NCI-H748 treated with DMSO at 0.1 percent for 48 hours (cell line): Measurements from ENCODE around the gene FOXK1.

Experiments
- DNase-seq: peaks from one replicate; lab custom pipeline; 2025; lab: John Stamatoyannopoulos, UW

Gene FOXK1

DNA sequence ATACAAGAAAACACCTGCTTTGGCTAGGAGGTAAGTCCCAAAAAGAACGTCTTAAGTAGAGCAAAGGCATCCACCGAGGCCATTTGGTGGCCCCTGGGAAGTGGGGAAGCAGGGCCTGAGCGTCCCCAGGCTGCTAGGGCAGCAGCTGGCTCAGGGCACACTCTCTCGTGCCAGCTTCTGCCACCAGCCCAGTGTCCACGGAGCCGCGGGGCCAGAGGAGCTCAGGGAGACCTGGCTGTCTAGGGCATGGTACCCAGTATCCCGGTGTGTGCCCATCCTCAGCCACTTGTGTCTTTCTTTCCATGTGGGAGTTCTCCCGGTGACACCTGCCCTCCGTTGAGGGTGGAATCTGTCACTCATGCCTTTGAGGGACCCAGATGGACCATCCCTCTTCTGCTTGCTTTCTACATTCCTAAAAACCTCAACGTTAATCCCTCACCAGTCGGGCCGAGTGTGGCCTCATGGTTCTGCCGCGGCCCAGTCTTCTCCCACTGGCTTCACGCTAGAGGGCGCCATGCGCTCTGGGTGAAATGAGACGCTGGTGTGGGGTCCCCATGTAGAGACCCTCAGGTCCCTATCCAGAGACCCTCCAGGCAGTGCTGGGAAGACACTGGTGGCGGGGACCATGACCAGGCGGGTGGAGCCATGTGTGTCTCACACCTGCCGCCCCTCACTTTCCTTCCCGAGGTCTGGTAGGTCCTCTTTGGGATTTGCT lies 83.8 kb downstream of the FOXK1 start:
- no peak for DNase-seq

DNA sequence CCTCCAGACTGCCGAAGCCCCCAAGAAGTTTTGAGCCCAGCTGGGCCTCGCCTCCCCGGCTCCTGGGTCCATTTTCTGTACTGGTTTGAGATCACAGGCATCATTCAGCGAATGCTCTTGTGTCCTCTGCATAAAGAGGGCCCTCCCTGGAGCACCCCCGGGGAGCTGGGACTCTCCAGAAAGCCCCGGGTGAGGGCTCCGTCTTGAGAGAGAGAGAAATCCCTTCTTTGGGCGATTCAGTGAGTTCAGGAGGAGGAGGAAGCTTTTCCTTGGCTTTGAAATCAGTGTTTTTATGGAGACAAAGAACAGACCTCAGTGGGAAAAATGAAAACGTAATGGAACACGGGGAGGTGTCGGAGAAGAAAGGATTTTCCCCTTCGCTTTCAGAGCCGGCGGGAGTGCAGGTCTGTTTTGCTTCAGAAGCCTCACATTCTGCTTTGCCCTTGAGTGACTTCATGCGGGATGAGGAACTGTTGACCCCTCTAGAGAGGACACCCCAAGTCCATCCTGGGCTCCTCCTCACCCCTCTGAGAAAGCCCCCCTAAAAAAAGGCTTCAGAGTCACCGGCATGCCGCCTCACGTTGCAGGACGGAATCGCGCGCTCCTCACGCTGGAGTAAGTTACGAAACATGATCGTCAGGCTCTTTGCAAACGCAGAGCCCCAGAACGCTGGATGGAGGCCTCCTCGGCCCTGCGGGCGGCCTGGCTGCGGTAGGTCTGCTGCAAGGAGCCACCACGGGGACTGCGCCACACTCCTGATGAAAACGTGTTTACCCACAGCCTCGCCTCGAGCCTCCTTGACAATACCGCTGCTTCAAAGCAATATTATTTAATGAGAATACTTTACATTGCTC lies 84.8 kb downstream of the FOXK1 start:
- no peak for DNase-seq

DNA sequence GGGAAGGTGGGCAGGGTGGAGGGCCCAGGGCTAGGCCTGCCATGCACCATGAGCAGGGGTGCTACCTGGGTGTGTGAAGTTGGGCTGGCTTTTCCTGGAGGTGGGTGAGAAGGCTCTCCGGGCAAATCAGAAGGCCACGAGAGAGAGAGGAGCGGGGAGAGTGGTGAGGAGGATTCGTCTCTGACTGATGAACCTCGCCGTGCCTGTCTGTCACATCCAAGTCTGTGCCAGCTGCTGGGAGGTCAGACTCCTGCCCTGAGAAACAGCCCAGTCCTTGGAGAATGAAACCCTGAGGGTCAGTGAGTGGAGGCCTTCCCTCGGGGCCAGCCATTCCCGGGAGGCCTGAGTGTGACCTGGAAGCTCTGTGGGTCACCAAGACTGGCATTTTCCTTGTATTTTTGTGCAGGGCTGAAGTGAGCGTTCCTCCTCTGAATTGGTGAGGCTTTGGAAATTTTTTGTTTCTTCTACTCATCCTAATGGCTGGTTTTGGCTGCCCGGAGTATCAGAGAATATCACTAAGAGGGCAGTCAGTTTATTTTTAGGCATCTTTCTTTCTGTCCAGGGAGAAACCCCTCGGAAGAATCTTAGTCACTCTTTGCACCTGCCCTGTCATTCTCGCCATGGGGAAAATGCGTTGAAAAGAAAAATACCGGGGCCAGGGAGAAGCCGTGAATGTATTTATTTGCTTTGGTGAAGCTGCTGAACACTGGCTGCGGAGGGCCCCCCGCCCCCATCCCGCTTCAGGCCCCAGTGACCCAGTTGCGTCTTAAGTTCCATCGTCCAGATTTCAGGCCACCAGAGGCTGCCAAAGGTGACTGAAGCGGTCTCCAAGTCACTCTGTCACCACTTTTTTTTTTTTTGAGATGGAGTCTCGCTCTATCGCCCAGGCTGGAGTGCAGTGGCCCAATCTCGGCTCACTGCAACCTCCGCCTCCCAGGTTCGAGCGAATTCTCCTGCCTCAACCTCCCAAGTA lies 86.8 kb downstream of the FOXK1 start:
- DNase-seq, result no peak

DNA sequence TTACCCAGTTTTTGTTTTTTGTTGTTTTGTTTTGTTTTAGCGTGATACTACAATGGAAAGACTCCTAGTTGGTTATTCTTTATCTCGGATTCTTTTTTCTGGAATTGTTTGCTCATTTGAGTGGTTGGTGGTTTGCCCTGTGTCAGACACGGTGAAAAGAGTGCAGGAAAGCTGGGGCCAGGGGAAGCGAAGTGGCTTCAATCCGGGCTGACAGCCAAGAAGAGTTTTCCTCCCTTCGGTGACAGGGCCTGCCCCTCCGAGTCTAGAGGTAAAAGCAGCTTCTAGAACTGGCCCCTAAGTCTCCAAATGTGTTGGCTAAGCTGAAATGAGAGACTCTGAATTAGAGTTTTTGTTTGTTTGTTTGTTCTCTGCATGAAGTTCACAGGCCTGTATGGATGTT lies 87.7 kb downstream of the FOXK1 start:
- DNase-seq, result no peak

DNA sequence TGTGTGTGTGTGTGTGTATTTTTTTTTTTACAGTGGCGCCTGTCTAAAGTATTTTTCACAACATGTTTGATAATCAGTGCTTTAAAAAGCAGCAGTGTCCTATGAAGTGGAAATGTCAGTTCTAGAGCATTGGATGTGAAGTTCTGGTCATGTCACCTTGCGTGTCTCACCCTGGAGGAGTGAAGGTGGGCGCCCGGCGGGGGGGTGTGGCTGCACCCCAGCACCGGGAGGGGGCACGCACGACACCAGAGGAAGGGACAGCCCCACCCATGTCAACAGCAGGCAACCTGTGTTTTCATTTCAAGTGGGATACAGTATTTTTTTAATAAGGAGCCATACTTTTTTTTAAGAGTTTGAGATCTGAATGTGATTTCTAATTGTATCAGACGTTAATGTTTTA lies 88.8 kb downstream of the FOXK1 start:
- no peak for DNase-seq

DNA sequence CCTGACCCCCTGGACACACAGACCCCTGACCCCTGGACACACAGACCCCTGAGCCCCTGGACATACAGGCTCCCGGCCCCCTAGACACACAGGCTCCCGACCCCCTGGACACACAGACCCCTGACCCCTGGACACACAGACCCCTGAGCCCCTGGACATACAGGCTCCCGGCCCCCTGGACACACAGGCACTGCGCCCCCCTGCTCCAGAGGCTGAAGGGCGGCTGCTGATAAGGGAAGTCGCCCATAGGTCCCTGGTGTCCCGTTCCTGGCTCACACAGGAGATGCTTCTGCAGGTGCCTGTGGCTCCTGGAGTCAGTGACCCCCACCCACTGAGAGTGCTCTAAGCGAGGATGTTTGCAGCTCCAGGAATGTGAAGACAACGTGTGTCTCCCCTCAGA lies 89.6 kb downstream of the FOXK1 start:
- no peak for DNase-seq

DNA sequence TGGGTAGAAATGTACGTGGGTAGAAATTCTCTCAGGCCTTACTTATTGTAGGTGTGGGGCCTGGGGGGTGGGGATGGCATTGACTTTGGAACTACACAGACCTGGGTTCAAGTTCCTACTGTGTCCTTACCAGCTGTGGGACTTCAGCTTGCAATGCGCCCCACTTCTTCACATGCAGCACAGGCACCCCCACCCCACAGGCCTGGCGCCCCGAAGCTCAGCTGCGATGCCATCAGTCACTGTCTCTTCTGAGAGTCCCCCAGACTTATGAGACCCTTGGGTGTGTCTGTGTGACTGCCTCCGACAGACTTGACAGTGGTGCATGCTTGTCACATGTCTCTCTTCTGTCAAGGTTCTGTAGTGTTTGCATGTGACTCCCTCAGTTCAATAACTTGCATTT lies 90.2 kb downstream of the FOXK1 start:
- no peak for DNase-seq

DNA sequence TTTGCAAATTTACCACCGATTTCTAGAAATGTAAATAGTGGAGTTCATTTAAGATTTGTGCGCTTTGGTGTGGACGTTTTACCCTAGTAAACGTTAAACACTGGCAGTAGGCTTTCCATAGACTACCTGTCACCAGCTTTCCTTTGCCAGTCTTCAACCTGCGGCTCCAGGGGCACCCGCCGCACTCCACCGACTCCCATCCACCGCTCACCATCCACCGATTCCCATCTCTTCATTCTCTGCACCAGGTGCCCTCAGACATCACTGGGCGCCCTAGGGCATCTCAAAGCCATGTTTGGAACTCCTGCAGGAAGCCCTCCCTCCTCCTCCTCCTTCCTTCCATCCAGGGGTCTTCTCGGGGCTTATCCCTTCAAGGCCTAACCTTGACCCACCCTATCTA lies 91.9 kb downstream of the FOXK1 start:
- no peak for DNase-seq

DNA sequence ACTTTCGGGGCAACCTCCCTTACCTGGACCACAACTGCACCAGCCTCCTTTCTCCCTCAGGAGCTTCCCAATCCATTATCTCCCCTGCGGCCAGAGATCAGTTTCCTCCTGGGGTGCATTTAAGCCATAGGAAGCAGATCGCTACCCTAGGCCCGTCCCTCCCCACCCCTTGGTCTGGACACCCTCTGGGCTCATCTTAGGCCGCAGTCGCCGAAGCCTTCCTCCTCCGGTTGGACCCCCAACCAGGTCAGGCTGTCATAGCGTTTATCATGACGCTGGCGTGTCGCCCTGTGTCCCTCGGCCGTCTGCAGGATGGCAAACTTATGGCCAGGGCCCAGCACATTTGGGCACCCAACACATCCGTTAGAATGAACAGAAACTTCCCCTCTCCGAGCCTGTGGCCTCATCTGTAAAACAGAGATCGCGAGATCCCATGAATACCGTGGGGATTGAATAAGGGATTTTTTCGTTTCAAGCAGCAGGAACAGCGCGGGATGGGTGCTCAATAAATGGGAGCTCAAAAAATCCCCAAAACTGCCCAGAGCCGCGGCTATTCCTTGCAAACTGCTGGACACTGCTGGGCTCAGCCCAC lies 92.7 kb downstream of the FOXK1 start:
- no peak for DNase-seq

DNA sequence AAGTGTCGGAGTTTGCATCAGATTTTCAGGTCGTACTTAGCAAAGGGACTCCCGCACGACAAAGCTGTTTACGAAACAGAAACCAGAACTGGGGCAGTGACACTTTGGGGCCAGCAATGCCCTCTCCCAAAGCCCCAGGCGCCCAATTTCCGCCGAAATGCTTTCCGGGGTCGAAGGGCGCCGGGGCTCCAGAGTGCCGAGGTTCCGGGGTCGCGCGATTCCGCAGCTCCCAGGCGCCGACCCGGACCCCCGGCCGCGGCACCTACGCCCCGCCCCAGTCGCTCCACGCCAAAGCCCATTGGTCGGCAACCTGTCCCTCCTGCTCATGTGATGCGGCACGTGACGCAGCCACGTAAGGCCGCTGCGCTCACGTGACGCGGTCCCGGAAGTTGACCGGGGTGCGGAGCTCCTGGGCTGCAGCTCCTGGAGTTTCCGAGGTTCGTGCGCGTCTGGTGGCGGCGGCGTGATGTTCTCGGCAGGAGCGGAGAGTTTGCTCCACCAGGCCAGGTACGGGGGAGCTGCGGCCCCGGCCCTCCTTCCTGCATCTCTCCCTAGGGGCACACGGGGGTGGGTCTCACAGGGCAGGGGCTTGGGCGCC lies 93.3 kb downstream of the FOXK1 start, which contains the start of gene AP5Z1:
TSS of gene AP5Z1 (plus strand) at position 374 of the 598 bp plus-strand sequence. CDS start at position 467, 93 bp downstream.
- DNase-seq, result peak; percentile 82

DNA sequence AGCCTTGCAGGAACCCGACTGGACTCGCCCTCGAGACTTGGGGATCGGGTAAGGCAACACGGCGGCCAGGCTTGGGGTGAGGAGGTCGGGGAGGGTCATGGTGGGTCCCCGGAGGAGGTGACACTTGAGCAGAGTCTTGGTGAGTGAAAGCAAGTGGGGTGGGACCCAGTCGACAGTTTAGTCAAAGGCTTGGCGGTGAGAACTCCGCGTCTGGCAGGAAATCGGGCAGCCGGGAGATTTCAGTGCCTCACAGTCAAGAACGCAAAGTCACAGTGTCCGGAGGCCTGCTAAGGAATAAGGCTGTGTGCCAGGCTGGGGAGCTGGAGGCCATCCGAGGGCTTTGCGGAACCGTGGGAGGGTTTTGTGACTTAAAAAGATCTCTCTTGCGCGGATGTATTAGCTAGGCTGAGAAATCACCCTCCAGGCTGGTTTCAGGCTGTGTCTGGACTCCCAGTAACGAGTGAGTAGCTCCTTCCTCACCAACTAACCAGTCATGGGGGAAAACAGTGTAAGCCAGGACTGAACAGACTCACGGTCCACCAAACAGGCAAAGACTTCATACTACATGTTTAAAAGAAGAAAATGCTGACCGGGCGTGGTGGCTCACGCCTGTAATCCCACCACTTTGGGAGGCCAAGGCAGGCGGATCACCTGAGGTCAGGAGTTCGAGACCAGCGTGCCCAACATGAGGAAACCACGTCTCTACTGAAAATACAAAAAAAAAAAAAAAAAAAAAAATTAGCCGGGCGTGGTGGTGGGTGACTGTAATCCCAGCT lies 93.9 kb downstream of the FOXK1 start:
- DNase-seq, result no peak

DNA sequence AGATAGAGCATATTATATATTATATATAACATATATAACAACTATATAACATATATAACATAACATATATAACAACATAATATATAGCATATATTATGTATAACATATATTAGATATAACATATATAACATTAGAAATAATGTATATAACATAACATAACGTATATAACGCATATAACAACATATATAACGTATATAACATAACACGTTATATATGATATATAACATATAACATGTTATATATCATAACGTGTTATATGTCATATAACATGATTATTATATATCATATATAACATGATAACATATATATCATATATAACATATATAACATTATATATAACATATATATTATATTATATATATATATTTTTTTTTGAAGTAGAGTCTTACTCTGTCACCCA lies 97.0 kb downstream of the FOXK1 start:
- DNase-seq, result no peak

DNA sequence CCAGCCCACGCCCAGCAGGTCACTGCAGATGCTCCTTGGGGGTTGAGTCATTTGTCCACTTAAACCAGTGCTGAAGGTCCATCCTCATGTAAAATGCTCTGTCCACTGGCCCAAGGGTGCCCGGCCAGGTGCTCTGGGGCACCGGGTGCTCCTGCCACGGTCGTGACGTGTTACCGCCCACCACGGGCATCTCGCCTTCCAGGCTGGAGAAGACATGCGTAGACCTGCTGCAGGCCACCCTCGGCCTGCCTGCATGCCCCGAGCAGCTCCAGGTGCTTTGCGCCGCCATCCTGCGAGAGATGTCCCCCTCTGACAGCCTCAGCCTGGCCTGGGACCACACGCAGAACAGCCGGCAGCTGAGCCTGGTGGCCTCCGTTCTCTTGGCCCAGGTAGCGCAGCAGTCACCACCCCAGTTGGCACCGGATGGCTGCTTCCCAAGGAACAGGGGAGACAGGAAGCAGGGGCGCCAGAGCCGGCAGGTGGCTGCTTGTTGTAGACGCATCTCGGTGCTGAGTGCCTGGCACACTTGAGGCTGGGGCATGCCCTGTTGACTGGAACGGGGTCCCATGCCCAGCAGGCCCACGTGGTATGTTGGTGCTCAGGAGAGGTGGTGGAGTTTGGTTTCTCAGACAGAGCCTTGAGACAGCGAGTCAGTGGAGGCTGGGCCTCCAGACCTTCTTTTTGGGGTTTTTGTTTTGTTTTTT lies 99.4 kb downstream of the FOXK1 start:
- DNase-seq, result no peak

DNA sequence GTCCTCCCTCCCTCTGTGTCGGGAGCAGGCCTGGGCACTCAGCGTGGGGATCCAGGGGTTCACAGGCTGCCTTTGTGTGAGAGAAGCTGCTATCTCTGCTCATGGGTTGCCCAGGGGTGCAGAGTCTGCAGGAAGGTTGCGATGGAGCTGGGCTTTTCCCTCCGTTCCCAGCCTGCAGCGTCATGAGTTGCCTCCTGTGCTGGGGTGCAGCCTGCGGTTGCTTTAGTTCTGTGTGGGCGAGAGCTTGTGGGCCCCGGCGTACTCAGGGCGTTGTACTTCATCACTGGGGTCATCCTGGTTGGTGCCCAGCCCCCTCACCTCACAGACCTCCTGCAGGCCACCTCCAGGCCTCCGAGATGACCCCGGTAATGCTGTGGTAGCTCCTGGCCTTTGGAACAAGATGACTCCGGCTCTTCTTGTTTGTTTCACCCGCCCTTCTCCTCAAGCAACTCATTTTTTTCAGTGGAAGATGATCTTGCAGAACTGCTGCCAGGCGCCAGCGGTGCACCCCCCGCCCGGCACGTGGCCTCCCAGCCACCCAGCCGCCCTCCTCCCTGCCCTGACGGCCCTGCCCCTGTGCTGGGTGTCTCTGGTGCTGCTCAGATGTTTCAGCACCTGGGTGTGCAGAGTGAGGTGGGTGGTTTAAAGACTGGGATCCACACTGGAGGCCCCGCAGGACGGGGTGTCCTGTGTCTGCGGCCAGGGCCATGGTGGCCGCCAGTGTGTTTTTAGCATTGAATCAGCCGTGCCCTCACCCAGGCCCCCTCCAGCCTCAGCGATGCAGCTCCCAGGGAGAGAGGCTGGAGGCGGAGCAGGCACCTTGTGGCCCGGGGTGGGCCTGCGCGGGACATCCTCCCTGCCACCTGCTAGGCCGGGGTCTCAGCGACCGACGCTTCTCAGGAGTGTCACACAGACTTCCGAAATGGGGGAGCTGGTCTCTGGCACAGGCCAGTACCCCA lies 100.5 kb downstream of the FOXK1 start:
- no peak for DNase-seq

DNA sequence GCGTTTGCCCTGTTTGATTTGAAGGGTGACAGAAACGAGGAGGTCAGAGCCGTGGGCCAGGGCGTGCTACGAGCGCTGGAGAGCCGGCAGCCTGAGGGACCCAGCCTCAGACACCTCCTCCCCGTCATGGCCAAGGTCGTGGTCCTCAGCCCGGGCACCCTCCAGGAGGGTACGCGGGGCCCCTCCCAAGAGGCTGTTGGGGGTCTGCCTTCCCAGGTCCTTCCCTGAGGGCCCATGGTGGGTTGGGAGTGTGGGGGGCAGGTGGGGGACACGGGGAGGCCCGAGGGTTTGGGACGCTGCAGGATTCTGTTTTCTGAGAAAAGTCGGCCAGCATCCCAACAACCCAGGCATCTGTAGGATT lies 101.2 kb downstream of the FOXK1 start:
- DNase-seq, result no peak

DNA sequence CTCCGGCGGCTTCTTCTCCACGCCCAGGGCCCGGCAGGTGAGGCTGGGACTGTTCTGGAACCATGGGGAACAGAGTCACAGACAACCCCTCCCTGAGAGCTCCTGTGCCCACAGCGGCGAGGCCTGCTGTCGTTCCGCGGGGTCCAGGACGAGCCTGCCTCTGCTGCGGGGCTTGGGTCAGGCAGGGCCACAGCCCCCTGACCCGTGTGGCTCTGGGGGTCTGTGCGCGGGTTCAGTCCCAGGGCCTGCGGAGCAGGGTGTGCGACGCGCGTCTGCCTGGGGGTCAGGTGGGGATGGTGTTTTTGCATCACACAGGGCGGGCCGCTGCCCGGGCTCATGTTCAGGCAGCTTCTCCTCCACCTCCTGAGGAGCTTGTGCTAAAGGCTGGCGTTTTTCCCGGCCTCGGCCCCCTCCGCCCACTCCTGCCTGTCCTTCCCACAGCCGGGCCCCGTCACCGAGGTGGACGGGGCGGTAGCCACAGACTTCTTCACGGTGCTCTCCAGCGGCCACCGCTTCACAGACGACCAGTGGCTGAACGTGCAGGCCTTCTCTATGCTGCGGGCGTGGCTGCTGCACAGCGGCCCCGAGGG lies 101.8 kb downstream of the FOXK1 start:
- no peak for DNase-seq

DNA sequence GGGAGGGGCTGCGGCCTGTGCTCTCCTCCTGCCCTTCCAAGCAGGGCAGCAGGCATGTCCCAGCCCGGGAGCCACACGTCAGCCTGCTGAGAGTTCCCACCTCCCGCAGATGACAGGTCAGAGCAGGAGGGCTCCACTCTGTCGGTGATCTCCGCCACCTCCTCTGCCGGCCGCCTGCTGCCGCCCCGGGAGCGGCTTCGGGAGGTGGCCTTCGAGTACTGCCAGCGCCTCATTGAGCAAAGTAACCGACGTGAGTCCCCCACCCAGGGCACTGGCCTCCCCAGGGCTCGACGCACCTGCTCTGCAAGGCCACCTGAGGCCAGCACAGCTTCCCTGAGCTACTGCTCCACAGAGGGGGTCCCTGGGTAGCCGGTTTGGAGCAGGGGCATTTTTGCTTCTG lies 102.7 kb downstream of the FOXK1 start:
- DNase-seq, result no peak

DNA sequence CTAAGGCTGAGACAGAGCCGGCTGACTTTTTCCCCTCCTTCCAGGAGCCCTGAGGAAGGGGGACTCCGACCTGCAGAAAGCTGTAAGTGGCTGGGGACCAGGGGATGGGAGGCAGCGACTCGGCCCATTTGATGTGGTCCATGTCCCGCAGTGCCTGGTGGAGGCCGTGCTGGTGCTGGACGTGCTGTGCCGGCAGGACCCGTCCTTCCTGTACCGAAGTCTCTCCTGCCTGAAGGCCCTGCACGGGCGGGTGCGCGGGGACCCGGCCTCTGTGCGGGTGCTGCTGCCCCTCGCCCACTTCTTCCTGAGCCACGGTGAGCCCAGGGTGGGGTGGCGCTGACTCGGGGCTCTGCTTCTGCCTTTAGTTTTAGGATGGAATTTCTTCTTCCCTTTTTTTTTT lies 103.3 kb downstream of the FOXK1 start:
- DNase-seq, result no peak

DNA sequence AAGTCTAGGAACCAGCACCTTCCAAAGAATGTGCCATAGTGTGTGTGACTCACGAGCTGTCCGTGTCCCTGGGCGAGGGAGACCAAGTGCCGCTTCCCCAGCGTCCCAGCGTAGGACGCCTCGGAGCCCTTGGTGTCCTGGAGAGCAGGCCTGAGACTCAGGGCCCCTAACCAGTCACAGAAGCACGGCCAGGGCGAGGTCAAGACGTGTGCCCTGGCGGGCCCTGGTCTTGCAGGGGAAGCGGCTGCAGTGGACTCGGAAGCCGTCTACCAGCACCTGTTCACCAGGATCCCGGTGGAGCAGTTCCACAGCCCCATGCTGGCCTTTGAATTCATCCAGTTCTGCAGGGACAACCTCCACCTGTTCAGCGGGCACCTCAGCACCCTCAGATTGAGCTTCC lies 103.9 kb downstream of the FOXK1 start:
- DNase-seq, result no peak
